NAMALWA (cell line): ENCODE data around the gene RNF152.
"Not testable (repeated sequence)": the region's sequence is repeated elsewhere in the genome, so short reads cannot be mapped to it uniquely, and the experiment has no call there.

Experiments used
- DNase-seq: peaks from one replicate; pipeline ENCODE4 v3.0.0-alpha.2; 2015; ENCODE audit warnings: low spot score

Gene RNF152

DNA sequence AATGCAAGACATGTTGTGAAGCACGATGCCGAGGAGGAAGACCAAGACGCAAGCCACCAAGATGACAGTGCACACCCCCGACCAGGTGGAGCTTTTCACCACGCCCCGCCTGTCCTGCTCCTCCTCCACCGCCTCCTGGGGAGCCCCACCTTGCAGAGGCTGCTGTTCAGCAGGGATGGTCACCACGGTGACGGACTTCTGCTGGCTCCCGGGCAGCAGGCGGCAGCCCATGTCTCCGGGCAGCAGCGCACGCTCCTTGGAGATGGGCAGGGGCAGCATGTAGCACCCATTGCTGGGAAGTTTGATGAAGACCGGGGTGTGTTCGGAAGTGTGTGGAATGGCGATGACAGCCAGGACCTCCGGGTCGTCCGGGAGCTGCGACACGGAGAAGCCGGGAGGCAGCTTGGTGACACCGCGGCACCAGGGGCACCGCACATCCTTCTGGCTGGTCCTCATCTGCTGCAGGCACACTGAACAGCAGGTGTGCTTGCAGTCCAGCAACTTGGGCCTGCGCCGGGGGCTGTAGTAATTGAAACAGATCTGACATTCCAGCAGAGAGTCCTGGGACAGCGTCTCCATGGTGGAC, 76.8 kb downstream of the RNF152 start:
- DNase-seq, result no peak

DNA sequence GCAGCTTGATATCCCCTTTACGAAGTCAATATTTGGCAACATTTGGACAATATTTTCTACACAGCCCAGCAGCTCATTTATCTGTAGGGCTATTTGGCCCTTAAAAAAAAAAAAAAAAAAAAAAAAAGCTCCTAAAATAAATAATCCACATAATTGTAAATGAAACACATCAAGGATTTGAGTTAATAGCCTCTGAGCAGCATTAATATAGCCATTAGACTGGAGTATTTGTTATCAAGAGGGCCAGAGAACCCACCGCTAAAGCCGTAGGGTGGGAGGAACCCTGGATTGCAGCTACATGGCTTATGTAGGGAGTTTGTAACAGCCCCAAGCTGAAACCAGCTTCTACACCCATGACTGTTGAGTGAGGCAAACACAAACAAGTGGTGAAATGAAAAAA, 84.5 kb downstream of the RNF152 start:
- no peak for DNase-seq

DNA sequence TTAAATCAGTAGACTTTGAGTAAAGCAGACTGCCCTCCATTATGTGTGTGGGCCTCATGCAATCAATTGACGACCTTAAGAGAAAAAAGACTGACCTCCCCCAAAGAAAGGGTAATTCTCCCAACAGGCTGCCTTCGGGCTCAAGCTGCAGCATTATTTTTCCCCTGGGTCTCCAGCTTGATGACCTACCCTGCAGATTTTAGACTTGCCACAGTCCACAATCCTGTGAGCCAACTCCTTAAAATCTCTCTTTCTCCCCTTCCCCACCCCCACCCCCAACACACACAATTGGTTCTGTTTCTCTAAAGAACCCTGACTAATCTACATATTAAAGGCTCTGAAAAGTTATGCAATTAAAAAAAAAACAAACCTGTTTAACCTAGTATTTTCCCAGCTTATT, 89.4 kb downstream of the RNF152 start:
- DNase-seq, result no peak

DNA sequence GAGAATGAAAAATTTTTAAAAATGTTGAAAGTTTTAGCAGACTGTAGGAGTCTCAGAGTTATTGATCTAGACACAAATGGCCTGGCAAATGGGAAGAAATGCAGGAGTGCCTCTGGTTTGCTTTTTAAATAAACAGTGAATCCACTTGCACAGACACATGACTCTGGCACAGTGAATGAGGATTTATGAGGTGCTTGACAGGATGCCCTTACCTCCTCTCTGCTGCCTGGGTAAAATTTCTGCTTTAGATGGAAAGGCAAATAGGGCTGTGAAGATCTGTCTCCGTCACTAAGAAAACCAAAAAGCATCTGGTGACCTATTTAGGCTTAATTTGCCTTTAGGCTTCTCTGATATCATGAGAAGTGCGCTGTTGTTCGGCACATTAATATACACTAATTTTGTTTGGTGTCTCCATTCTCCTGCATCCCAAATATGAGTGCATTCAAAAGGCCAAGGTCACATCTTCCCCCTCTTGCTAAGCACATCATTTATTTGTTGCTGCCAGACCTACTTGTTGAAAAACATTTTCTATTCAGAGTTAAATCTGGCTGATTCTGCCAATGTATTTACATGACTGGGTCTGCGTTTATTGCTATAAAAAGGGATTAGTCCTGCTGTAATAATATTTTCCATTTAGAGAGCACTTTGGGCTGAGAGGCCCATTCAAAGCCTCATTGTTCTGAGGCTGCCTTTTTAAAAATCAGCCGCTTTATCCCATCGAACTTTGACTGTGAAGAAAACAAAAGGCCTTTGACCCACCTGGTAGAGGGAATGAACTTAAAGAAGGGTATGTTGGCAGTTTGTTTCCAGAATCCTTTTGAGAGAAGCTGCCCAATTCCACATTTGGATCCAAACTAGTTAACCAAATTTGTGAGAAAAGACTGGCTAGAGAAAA, 94.9 kb downstream of the RNF152 start:
- no peak for DNase-seq

DNA sequence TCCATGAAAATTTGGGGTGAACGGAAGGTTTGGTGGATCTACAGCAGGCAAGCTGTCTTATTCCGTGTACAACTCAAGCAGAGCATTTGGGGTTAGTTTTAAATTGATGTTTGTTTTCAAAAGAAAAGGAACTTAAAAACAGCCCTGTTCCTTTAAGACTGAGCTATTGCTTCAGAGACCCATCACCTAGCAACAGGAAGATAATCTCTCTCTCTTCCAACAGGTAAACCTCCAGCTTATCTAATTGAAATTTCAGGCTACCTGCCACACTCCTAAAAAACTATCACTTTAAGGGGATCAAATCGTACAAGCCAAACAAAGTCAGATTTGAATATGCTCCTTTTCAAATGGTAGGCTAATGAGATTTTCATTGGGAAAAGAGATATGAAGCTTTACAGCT, 101.8 kb downstream of the RNF152 start:
- DNase-seq, result no peak

DNA sequence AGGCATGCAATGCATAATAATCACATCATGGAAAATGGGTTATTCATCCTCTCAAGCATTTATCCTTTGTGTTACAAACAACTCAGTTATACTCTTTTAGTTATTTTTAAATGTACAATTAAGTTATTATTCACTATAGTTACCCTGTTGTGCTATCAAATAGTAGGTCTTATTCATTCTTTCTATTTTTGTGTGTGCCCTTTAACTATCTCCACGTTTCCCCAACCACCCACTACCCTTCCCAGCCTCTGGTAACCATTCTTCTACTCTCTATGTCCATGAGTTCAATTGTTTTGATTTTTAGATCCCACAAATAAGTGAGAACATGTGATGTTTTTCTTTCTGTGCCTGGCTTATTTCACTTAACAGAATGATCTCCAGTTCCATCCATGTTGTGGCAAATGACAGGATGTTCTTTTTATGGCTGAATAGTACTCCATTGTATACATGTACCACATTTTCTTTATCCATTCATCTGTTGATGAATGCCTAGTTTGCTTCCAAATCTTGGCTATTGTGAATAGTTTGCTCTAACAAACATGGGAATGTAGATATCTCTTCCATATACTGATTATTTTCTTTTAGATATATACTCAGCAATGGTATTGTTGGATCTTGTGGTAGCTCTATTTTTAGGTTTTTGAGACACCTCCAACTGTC, 105.7 kb downstream of the RNF152 start:
- not testable (repeated sequence) for DNase-seq

DNA sequence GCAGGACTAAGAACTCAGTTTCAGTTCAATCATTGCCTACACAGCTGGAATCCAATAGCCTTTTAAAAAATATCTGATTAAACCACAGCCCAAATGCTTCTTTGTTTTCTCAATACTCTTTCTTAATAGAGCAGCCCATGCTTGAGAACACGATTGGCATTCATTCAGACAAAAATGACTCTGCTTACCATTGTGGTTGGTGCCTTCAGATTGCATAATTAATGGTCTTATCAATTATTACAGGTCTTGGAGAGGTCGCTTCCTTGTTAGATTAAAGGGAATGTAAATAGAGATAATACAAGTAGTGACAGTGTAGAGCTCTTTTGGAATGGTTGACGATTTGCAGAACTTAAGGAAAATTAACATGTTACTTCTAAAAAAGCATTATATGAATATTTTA, 107.2 kb downstream of the RNF152 start:
- DNase-seq, result no peak

DNA sequence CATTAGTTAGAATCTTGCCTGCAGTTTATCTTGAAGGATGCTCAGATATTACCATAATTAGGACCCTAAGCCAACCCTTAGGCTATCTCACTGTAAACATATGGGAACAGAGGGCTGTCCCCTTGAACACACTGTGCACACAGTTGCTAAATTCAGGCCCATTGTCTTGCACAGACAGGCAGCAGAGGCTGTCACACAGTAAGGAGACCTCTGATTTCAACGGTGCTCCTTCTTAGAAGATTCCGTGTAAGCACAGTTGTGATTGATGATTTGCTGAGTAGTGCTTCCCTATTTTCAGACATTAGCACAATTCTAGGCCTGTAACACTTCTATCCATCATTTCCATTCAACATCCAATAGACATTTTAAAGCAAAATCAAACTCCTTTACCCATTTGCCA, 108.0 kb downstream of the RNF152 start:
- DNase-seq, result no peak

DNA sequence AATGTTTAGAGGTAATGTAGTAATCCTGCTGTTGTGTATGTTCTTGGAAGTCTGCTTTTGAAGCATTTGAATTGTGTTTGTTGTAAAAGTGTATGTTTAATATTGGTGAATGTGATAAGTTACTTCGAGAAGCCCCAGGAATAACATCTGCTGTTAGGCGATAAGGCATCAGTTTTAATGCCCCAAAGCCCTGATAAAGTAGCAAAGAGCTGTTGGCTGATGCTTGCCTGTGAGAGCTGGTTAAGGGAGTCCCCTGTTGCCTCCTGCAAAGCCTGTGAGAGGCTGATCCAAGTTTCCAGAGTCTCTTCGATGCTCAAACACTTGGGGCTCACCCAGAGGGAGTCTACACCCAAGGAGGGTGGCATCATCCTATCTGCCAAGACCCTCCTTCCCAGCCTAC, 110.3 kb downstream of the RNF152 start:
- DNase-seq, result no peak

DNA sequence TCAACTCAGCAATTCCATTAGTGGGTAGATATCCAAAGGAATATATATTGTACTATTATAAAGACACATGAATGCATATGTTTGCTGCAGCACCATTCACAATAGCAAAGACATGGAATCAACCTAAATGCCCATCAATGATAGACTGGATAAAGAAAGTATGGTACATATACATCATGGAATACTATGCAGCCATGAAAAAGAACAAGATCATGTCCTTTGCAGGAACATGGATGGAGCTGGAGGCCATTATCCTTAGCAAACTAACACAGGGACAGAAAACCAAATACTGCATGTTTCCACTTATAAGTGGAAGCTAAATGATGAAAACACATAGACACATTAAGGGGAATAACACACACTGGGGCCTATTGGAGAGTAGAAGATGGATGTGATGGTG, 116.6 kb downstream of the RNF152 start:
- not testable (repeated sequence) for DNase-seq

DNA sequence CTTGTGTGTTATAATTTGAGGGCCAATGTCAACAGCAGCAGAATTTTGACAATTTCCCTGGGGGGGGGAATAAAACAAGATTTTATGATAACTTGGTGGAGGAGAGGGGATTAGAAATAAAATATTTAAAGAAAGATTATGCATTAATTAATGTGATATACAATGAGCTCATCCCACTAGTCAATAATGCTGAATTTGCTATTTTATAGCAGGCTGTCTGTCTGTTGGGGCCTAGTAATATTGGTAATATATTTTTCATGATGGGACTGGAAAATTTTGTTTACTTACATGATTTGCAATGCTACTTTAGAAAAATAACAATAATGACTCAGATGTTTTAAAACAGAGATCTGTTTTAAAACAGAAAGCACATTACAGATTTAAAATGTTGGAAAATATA, 118.0 kb downstream of the RNF152 start:
- DNase-seq, result no peak

DNA sequence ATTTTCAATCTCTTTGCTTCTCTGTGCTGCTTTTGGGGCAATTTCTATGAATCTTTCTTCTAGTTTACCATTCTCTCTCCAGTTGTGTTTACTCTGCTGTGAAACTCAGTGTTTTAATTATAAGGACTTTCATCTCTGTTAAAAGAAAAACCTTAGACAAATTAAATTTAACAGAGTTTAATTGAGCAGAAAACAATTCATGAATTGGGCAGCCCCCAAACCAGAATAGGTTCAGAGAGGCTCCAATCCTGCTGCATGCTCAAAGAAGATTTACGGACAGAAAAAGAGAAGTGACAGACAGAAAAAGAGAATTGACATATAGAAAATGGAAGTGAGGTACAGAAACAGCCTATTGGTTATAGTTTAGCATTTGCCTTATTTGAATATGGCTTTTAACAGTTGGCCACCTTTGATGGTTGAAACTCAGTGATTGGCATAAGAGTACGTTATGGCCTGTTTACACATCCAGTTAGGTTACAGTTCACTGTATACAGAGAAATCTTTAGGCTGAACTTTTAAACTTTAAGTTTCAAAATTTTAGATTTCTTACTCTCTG, 120.4 kb downstream of the RNF152 start:
- DNase-seq, result no peak

DNA sequence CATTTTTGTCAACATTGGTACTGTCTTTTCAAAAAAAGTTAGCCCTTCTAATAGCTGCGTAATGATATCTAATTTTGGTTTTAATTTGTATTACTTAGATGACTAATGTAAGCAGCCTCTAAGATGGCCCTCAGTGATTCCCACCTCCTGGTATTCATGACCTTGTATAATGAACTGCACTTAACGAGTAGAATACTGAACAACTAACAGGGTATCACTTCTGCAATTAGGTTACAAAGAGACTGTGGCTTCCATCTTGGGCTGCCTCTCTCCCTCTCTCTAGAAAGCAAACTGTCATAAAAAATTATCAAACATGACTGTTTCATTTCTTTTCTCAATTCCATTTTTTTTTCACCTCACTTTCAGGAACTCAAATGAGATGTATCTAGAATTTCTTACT, 120.9 kb downstream of the RNF152 start:
- no peak for DNase-seq

DNA sequence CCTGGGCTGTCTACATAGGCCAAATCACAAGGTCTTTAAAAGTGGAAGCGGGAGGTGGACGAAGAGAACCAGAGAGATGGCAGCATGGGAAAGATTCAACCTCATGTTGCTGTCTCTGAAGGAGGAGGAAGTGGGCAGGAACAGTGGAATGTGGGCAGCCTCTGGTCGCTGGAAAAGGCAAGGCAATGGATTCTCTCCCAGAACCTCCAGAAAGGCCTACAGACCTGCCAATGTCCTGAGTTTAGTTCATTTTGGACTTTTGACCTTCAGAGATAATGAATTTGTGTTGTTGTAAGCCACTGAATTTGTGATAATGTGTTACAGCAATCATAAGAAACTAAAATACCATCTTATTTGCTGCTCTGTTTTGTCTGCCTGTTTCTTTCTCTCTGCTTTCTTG, 122.5 kb downstream of the RNF152 start:
- DNase-seq, result no peak

DNA sequence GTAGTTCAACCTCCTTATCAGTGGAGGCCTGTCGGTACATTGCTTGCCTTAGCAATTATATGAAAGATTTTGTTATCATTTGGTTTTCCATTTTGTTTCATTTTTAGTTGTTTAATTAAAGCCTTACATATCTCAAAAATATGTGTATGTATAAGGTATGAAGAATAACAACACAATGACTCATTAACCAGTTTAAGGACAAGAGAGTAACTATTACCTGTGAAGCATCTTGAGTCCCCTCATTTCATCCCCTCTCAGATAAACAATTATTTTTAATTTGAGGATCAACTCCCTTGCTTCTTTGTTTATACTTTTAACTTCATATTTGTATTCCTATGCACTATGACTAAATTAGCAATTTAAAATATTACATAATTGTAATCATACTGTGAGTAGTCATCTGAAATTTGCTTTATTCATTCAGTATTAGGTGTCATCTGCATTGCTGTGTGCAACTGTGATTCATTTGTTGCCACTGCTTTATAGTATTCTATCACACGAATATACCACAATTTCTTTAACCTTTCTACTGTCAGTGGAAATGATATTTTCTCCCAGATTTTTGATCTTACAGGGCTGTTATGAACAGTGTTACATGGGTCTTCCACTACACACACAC, 126.4 kb downstream of the RNF152 start:
- no peak for DNase-seq

DNA sequence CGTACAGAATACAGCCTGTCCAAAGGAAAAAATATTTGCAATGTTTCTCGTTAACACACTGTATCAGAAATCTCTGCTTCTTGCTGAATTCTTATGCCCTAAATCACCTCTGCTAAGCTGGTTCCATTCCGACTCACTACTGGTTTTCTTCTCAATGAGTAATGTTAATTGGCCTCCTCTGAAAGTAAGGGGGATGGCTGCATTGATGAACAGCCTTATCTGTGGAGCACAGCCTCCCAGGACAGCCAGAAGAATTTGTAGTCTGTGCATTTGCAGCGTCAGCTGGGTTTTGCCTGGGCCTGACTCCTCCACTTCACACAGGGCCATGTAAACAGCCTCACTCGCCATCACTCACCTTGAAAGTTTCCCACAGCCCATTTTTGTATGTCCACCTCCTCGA, 127.7 kb downstream of the RNF152 start:
- no peak for DNase-seq

DNA sequence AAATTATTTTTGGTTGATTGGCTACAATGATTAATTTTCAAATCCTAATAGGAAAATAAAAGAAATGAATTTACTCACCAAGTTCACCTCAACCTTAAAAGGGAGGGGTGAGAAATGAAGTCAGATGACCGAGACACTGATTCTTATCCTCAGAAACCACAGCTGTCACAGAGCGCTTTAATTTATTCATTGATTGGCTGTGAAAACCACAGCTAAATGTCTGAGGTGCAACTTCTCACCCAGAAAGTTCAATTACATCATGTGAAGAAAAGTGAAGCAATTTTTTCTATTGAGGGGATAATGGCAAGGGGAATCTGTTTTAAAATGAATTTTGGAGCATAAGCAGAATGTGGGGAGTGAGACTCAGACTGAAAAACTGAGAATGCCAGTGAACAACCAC, 128.4 kb downstream of the RNF152 start:
- DNase-seq, result no peak

DNA sequence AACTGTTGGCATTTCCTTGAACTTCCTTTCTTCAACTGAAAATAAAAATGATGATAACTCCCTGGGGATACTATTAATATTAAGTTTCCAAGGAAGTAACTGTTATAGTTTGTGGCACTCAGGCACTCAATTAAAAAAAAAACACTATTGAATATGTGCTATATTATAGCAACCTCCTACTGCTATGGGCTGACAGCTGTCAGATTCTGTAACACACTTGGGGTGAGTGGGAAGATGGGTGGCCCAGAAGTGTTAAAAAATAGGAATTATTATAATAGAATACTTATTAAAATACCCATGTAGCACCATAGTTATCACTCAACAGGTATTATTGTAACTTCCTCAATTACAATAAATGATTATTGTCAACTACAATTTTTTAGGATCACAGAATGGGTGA, 130.9 kb downstream of the RNF152 start:
- DNase-seq, result no peak
